ENCODE results near the gene TROAP. TPM values are rescaled to one million over a fixed set of nuclear protein-coding genes. Genes with fewer than 3 reads are reported as not detected.

Gene TROAP
- total and polyA plus RNA-seq, 2 experiments from 2014 or later, result 46.4 to 47.5 TPM

DNA sequence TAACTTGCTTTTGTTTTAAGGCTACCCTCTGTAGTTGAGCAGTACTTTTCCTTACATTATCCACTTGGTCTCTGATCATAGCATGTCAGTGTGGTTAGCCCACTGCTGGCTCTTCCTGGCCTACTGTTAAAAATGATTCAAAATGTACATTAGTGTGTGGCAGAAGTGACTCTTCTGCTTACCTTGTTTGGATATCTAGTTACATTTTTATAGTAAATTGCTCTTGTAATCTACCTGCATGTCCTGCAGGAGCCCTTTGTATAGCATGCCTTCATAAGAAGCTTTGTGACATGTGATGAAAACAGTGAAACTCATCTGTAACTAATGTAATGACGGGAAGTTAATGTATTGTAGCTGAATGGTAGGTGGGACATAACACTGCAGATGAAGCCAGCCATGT, 52.4 kb downstream of the TROAP start:
- H3F3A ChIP-seq (replicated peaks; ENCODE audit: low read depth), result no peaks in the 10 kb centered on the region
- Mint-ChIP-seq H3K27ac (no peak overlapping the region), H3K27me3 (ENCODE audit: insufficient read depth, low read depth, poor library complexity) (peaks cover 4% of the 10 kb centered on the region)

More for the DNA sequence above, 52.4 kb downstream of the TROAP start:
- ATAC-seq, result no peak
- Histone ChIP-seq H3K27me3 (ENCODE audit: insufficient read depth) (no peaks in the 10 kb centered on the region), H3K27ac (ENCODE audit: low read depth) (no peak overlapping the region), H4K20me1 (replicated peaks; ENCODE audit: insufficient read depth) (peaks cover 16% of the 10 kb centered on the region), H3K36me3 (ENCODE audit: insufficient read depth) (no peaks in the 10 kb centered on the region), H3K4me3 (no peak overlapping the region), H3K4me2 (no peak overlapping the region), H3K9me2 (ENCODE audit: insufficient read depth) (no peaks in the 10 kb centered on the region), H3K4me1 (ENCODE audit: insufficient read depth) (peaks cover 4% of the 10 kb centered on the region; the same call in 1 of the 2 replicates), H3K79me2 (replicated peaks; ENCODE audit: insufficient read depth) (peaks cover 49% of the 10 kb centered on the region), H2AFZ (no peak overlapping the region)
- Mint-ChIP-seq H3K4me1 (peaks cover 9% of the 10 kb centered on the region), H3K9me3 (no peaks in the 10 kb centered on the region), H3K36me3 (ENCODE audit: low read depth) (peaks cover 9% of the 10 kb centered on the region; the same call in 2 of the 3 replicates), H3K4me3 (no peak overlapping the region)
- no peak for DNase-seq (ENCODE audit: low spot score)
- TF ChIP-seq, protein P1, sequence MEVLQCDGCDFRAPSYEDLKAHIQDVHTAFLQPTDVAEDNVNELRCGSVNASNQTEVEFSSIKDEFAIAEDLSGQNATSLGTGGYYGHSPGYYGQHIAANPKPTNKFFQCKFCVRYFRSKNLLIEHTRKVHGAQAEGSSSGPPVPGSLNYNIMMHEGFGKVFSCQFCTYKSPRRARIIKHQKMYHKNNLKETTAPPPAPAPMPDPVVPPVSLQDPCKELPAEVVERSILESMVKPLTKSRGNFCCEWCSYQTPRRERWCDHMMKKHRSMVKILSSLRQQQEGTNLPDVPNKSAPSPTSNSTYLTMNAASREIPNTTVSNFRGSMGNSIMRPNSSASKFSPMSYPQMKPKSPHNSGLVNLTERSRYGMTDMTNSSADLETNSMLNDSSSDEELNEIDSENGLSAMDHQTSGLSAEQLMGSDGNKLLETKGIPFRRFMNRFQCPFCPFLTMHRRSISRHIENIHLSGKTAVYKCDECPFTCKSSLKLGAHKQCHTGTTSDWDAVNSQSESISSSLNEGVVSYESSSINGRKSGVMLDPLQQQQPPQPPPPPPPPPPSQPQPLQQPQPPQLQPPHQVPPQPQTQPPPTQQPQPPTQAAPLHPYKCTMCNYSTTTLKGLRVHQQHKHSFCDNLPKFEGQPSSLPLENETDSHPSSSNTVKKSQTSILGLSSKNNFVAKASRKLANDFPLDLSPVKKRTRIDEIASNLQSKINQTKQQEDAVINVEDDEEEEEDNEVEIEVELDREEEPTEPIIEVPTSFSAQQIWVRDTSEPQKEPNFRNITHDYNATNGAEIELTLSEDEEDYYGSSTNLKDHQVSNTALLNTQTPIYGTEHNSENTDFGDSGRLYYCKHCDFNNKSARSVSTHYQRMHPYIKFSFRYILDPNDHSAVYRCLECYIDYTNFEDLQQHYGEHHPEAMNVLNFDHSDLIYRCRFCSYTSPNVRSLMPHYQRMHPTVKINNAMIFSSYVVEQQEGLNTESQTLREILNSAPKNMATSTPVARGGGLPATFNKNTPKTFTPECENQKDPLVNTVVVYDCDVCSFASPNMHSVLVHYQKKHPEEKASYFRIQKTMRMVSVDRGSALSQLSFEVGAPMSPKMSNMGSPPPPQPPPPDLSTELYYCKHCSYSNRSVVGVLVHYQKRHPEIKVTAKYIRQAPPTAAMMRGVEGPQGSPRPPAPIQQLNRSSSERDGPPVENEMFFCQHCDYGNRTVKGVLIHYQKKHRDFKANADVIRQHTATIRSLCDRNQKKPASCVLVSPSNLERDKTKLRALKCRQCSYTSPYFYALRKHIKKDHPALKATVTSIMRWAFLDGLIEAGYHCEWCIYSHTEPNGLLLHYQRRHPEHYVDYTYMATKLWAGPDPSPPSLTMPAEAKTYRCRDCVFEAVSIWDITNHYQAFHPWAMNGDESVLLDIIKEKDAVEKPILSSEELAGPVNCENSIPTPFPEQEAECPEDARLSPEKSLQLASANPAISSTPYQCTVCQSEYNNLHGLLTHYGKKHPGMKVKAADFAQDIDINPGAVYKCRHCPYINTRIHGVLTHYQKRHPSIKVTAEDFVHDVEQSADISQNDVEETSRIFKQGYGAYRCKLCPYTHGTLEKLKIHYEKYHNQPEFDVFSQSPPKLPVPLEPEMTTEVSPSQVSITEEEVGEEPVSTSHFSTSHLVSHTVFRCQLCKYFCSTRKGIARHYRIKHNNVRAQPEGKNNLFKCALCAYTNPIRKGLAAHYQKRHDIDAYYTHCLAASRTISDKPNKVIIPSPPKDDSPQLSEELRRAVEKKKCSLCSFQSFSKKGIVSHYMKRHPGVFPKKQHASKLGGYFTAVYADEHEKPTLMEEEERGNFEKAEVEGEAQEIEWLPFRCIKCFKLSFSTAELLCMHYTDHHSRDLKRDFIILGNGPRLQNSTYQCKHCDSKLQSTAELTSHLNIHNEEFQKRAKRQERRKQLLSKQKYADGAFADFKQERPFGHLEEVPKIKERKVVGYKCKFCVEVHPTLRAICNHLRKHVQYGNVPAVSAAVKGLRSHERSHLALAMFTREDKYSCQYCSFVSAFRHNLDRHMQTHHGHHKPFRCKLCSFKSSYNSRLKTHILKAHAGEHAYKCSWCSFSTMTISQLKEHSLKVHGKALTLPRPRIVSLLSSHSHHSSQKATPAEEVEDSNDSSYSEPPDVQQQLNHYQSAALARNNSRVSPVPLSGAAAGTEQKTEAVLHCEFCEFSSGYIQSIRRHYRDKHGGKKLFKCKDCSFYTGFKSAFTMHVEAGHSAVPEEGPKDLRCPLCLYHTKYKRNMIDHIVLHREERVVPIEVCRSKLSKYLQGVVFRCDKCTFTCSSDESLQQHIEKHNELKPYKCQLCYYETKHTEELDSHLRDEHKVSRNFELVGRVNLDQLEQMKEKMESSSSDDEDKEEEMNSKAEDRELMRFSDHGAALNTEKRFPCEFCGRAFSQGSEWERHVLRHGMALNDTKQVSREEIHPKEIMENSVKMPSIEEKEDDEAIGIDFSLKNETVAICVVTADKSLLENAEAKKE (CRISPR knock-in tag; IDR thresholded peaks at IDR 0.05), result no peak
- TF ChIP-seq NANOG (IDR thresholded peaks at IDR 0.05; ENCODE audit: borderline replicate concordance) (no peak), JUNB (IDR thresholded peaks at IDR 0.05; ENCODE audit: unreplicated experiment) (no peak), ZNF114 (CRISPR knock-in tag; IDR thresholded peaks at IDR 0.05) (no peak), POLR2AphosphoS5 (IDR thresholded peaks at IDR 0.05; ENCODE audit: low read depth) (no peak), ZNF331 (CRISPR knock-in tag; IDR thresholded peaks at IDR 0.05; ENCODE audit: low read depth) (no peak), CREB1 (CRISPR knock-in tag; IDR thresholded peaks at IDR 0.05; ENCODE audit: low read depth) (no peak), STAT1 (IDR thresholded peaks at IDR 0.05; ENCODE audit: unreplicated experiment) (no peak), EZH2phosphoT487 (IDR thresholded peaks at IDR 0.05; ENCODE audit: unreplicated experiment) (no peak), EZH2 (IDR thresholded peaks at IDR 0.05; ENCODE audit: low read depth, unreplicated experiment) (no peak)
- TF ChIP-seq, protein P2, sequence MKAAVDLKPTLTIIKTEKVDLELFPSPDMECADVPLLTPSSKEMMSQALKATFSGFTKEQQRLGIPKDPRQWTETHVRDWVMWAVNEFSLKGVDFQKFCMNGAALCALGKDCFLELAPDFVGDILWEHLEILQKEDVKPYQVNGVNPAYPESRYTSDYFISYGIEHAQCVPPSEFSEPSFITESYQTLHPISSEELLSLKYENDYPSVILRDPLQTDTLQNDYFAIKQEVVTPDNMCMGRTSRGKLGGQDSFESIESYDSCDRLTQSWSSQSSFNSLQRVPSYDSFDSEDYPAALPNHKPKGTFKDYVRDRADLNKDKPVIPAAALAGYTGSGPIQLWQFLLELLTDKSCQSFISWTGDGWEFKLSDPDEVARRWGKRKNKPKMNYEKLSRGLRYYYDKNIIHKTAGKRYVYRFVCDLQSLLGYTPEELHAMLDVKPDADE (IDR thresholded peaks at IDR 0.05), result no peak
- TF ChIP-seq, protein P3, sequence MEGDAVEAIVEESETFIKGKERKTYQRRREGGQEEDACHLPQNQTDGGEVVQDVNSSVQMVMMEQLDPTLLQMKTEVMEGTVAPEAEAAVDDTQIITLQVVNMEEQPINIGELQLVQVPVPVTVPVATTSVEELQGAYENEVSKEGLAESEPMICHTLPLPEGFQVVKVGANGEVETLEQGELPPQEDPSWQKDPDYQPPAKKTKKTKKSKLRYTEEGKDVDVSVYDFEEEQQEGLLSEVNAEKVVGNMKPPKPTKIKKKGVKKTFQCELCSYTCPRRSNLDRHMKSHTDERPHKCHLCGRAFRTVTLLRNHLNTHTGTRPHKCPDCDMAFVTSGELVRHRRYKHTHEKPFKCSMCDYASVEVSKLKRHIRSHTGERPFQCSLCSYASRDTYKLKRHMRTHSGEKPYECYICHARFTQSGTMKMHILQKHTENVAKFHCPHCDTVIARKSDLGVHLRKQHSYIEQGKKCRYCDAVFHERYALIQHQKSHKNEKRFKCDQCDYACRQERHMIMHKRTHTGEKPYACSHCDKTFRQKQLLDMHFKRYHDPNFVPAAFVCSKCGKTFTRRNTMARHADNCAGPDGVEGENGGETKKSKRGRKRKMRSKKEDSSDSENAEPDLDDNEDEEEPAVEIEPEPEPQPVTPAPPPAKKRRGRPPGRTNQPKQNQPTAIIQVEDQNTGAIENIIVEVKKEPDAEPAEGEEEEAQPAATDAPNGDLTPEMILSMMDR (conservative IDR thresholded peaks at IDR 0.05; ENCODE audit: low read depth in 2 of 2), result no peak
- TF ChIP-seq, protein P4, sequence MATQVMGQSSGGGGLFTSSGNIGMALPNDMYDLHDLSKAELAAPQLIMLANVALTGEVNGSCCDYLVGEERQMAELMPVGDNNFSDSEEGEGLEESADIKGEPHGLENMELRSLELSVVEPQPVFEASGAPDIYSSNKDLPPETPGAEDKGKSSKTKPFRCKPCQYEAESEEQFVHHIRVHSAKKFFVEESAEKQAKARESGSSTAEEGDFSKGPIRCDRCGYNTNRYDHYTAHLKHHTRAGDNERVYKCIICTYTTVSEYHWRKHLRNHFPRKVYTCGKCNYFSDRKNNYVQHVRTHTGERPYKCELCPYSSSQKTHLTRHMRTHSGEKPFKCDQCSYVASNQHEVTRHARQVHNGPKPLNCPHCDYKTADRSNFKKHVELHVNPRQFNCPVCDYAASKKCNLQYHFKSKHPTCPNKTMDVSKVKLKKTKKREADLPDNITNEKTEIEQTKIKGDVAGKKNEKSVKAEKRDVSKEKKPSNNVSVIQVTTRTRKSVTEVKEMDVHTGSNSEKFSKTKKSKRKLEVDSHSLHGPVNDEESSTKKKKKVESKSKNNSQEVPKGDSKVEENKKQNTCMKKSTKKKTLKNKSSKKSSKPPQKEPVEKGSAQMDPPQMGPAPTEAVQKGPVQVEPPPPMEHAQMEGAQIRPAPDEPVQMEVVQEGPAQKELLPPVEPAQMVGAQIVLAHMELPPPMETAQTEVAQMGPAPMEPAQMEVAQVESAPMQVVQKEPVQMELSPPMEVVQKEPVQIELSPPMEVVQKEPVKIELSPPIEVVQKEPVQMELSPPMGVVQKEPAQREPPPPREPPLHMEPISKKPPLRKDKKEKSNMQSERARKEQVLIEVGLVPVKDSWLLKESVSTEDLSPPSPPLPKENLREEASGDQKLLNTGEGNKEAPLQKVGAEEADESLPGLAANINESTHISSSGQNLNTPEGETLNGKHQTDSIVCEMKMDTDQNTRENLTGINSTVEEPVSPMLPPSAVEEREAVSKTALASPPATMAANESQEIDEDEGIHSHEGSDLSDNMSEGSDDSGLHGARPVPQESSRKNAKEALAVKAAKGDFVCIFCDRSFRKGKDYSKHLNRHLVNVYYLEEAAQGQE (IDR thresholded peaks at IDR 0.05; ENCODE audit: unreplicated experiment), result no peak
